ENCODE data around the gene ROBO2.

Gene ROBO2

GRCh38 chr3:77093101-77093500 lies 53.2 kb downstream of the ROBO2 start:
- H3K4me3 ChIP-seq (ENCODE audit: low read depth, low read length): no peak overlapping the region
- no peak for DNase-seq (ENCODE audit: low read depth)

GRCh38 chr3:77096145-77096544 lies 56.2 kb downstream of the ROBO2 start:
- H3K4me3 ChIP-seq (ENCODE audit: low read depth, low read length): no peak overlapping the region
- DNase-seq (ENCODE audit: low read depth): no peak

GRCh38 chr3:77096966-77097890 lies 57.3 kb downstream of the ROBO2 start:
- peak; percentile 55 for DNase-seq (ENCODE audit: low read depth)
- H3K4me3 ChIP-seq (ENCODE audit: low read depth, low read length): no peak overlapping the region

- no peak for DNase-seq (ENCODE audit: low read depth)
- H3K4me3 ChIP-seq (ENCODE audit: low read depth, low read length): no peak overlapping the region
These were observed 63.3 kb downstream of the ROBO2 start for GRCh38 chr3:77102951-77103769.

- H3K4me3 ChIP-seq (ENCODE audit: low read depth, low read length): no peak overlapping the region
- no peak for DNase-seq (ENCODE audit: low read depth)
These were observed 82.8 kb downstream of the ROBO2 start for GRCh38 chr3:77122652-77123051.

GRCh38 chr3:77125966-77126365 lies 86.1 kb downstream of the ROBO2 start:
- no peak for DNase-seq (ENCODE audit: low read depth)
- no peak overlapping the region for H3K4me3 ChIP-seq (ENCODE audit: low read depth, low read length)

- no peak for DNase-seq (ENCODE audit: low read depth)
- H3K4me3 ChIP-seq (ENCODE audit: low read depth, low read length): no peak overlapping the region
These were observed 94.9 kb downstream of the ROBO2 start for GRCh38 chr3:77134769-77135168.

- no peak overlapping the region for H3K4me3 ChIP-seq (ENCODE audit: low read depth, low read length)
- no peak for DNase-seq (ENCODE audit: low read depth)
These were observed 97.7 kb downstream of the ROBO2 start for GRCh38 chr3:77137559-77137958.

GRCh38 chr3:77139624-77140023 lies 99.7 kb downstream of the ROBO2 start:
- H3K4me3 ChIP-seq (ENCODE audit: low read depth, low read length): no peak overlapping the region
- no peak for DNase-seq (ENCODE audit: low read depth)

- no peak overlapping the region for H3K4me3 ChIP-seq (ENCODE audit: low read depth, low read length)
- DNase-seq (ENCODE audit: low read depth): no peak
These were observed 101.5 kb downstream of the ROBO2 start for GRCh38 chr3:77141423-77141822.

- no peak overlapping the region for H3K4me3 ChIP-seq (ENCODE audit: low read depth, low read length)
- no peak for DNase-seq (ENCODE audit: low read depth)
These were observed 102.7 kb downstream of the ROBO2 start for GRCh38 chr3:77142578-77142977.

- H3K4me3 ChIP-seq (ENCODE audit: low read depth, low read length): no peak overlapping the region
- no peak for DNase-seq (ENCODE audit: low read depth)
These were observed 106.1 kb downstream of the ROBO2 start for GRCh38 chr3:77146004-77146403.

- DNase-seq (ENCODE audit: low read depth): peak; percentile 4
- no peak overlapping the region for H3K4me3 ChIP-seq (ENCODE audit: low read depth, low read length)
These were observed 108.1 kb downstream of the ROBO2 start for GRCh38 chr3:77147836-77148578.

- no peak overlapping the region for H3K4me3 ChIP-seq (ENCODE audit: low read depth, low read length)
- DNase-seq (ENCODE audit: low read depth): no peak
These were observed 109.5 kb downstream of the ROBO2 start for GRCh38 chr3:77149382-77149781.

GRCh38 chr3:77150028-77150427 lies 110.1 kb downstream of the ROBO2 start:
- no peak for DNase-seq (ENCODE audit: low read depth)

GRCh38 chr3:77150759-77151158 lies 110.9 kb downstream of the ROBO2 start:
- no peak for DNase-seq (ENCODE audit: low read depth)
- no peak overlapping the region for H3K4me3 ChIP-seq (ENCODE audit: low read depth, low read length)

More at GRCh38 chr3:77150028-77150427, 110.1 kb downstream of the ROBO2 start:
- H3K4me3 ChIP-seq (ENCODE audit: low read depth, low read length): no peak overlapping the region

GRCh38 chr3:77158730-77159581 lies 119.1 kb downstream of the ROBO2 start:
- DNase-seq (ENCODE audit: low read depth): no peak
- H3K4me3 ChIP-seq (ENCODE audit: low read depth, low read length): no peak overlapping the region

- no peak for DNase-seq (ENCODE audit: low read depth)
- no peak overlapping the region for H3K4me3 ChIP-seq (ENCODE audit: low read depth, low read length)
These were observed 121.1 kb downstream of the ROBO2 start for GRCh38 chr3:77160931-77161497.

GRCh38 chr3:77169823-77170222 lies 129.9 kb downstream of the ROBO2 start:
- DNase-seq (ENCODE audit: low read depth): no peak
- no peak overlapping the region for H3K4me3 ChIP-seq (ENCODE audit: low read depth, low read length)

All from skeletal muscle cell (primary cell).